Rectal smooth muscle tissue (tissue), 1 donor: ENCODE measurements around the gene SRP9.
"Not testable (repeated sequence)": the region's sequence is repeated elsewhere in the genome, so short reads cannot be mapped to it uniquely, and the experiment has no call there.

Source experiments
- H3K27ac ChIP-seq: one replicate; pipeline ENCODE4 v1.7.0; 2013; ENCODE audit warnings: low read depth, low read length, inconsistent platforms
- H3K27me3 ChIP-seq: one replicate; pipeline ENCODE4 v1.7.0; 2013; ENCODE audit warnings: low read length; ENCODE audit not compliant: control insufficient read depth, insufficient read depth
- H3K36me3 ChIP-seq: one replicate; pipeline ENCODE4 v1.7.0; 2013; ENCODE audit warnings: low read length; ENCODE audit not compliant: control insufficient read depth, insufficient read depth
- H3K4me1 ChIP-seq: one replicate; pipeline ENCODE4 v1.7.0; 2013; ENCODE audit warnings: low read length; ENCODE audit not compliant: control insufficient read depth, insufficient read depth
- H3K4me3 ChIP-seq: one replicate; pipeline ENCODE4 v1.7.0; 2013; ENCODE audit warnings: low read length
- H3K9ac ChIP-seq: one replicate; pipeline ENCODE4 v1.7.0; 2013; ENCODE audit warnings: low read length

SRP9 gene

DNA sequence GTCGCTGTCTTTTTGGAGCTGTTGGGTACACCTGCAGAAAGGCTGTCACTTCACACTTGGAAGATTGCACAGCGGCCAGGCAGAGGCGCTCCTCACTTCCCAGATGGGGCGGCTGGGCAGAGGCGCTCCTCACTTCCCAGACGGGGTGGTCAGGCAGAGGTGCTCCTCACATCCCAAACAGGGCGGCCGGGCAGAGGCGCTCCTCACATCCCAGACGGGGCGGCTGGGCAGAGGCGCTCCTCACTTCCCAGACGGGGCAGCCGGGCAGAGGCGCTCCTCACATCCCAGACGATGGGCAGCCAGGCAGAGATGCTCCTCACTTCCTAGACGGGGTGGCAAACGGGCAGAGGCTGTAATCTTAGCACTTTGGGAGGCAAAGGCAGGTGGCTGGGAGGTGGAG is 18.5 kb downstream of the SRP9 start:
- H3K27me3 ChIP-seq, H3K4me1 ChIP-seq, H3K4me3 ChIP-seq, H3K36me3 ChIP-seq, H3K9ac ChIP-seq, H3K27ac ChIP-seq: not testable (repeated sequence)

DNA sequence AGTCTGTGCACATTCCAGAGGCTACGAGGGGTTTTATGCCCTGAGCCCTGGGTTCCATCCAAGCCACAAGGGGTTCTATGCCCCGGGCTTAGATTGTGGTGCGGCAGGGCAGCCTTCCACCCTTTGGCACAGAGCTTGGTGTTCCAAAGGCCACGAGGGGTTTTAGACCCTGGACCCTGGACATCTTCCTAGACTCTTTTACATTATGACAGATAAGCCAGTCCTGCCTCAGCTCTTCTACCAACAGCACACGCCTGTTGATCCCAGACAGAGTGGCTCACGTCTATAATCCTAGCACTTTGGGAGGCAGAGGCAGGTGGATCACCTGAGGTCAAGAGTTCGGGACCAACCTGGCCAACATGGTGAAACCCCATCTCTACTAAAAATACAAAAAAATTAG is 23.5 kb downstream of the SRP9 start:
- not testable (repeated sequence) for H3K4me3 ChIP-seq, H3K27ac ChIP-seq, H3K4me1 ChIP-seq, H3K9ac ChIP-seq, H3K36me3 ChIP-seq, H3K27me3 ChIP-seq

DNA sequence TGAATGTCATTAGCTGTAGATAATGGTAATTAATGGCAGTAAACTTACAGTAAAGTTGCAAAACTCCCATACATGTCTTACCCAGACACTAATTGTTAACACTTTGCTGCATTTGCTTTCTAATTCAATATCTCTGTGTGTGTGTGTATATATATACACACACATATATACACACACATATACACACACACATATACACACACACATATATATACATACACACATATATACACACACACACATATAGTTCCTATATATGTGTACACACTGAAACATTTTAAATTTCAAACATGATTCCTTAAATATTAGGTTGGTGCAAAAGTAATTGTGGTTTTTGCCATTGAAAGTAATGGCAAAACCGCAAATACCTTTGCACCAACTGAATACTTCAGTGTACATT is 28.6 kb downstream of the SRP9 start:
- H3K9ac ChIP-seq: no peak overlapping the region
- H3K27ac ChIP-seq: no peak overlapping the region
- H3K4me3 ChIP-seq: no peak overlapping the region
- H3K27me3 ChIP-seq: no peaks in the 10 kb centered on the region
- no peaks in the 10 kb centered on the region for H3K36me3 ChIP-seq
- H3K4me1 ChIP-seq: peaks cover under 1% of the 10 kb centered on the region

DNA sequence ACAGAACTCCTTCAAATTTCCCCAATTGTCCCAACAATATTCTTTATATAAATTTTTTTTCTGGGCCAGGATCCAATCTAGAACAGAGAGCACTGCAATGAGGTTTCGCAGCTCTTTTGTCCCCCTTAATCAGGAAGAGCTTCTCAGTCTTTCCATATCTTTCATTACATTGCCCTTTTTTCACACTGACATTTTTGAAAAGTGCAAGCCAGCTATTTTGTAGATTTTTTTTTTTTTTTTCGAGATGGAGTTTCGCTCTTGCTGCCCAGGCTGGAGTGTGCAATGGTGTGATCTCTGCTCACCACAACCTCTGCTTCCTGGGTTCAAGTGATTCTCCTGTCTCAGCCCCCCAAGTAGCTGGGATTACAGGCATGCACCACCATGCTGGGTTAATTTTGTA is 29.1 kb downstream of the SRP9 start:
- not testable (repeated sequence) for H3K4me1 ChIP-seq, H3K4me3 ChIP-seq, H3K9ac ChIP-seq, H3K36me3 ChIP-seq, H3K27ac ChIP-seq, H3K27me3 ChIP-seq

DNA sequence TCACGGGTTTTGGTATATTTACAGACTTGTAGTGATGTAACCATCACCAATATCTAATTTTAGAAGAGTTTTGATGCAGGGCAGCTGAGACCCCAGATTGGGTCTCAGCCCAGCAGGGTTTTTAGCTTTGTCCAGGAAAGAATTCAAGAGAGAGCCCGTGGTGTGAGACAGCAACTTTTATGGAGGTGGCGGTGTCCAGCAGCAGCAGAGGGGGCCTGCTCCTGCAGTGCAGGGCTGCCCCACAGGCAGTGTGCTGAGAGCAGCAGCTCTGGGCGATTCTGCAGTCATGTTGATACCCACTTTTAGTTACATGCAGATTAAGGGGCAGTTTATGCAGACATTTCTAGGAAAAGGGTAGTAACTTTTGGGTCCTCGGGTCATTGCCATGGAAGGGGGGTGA is 30.5 kb downstream of the SRP9 start:
- H3K4me1 ChIP-seq: peaks cover 12% of the 10 kb centered on the region
- no peaks in the 10 kb centered on the region for H3K36me3 ChIP-seq
- H3K27me3 ChIP-seq: no peaks in the 10 kb centered on the region
- no peak overlapping the region for H3K27ac ChIP-seq
- no peak overlapping the region for H3K4me3 ChIP-seq
- no peak overlapping the region for H3K9ac ChIP-seq

DNA sequence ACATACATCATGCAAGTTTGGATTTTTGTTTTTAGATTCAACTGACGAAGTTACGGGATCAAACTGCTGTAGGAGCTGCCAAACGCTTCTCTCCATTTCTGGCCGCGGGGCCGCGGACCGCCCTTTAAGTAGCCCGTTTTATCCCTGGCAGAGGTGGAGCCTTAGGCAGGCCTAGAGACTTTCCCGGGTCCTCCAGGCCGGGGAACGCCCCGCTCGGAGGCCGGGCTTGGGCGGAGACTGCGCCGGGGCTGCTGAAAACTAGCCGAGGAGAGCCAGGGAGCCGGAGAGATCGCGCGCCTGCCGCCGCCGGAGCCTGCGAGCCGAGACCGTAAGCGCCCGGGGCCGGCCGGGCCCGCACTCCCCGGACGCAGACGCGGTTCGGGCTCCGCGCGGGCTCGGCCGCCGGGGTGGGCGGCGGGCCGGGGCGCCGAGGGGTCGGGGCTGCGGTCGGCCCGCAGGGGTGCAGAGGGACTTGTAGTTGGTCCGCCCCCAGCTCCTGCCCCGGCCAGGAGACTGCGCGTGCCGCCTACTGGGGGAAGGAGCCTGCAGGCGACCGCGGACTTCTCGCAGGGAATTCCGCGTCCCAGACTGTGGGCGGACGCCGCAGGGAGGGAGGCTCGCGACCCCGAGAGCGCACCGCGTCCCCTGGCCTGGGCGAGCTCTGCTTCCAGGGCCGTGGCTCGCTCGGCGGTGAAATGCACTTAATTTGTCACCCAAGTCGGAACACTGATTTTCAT is 32.4 kb downstream of the SRP9 start, which contains the start of gene EPHX1:
TSS of gene EPHX1 (plus strand) at position 283 of the 737 bp plus-strand sequence. CDS start 18,606 bp downstream, outside the sequence.
- H3K27ac ChIP-seq: peak within 1 kb of the TSS; percentile 69

DNA sequence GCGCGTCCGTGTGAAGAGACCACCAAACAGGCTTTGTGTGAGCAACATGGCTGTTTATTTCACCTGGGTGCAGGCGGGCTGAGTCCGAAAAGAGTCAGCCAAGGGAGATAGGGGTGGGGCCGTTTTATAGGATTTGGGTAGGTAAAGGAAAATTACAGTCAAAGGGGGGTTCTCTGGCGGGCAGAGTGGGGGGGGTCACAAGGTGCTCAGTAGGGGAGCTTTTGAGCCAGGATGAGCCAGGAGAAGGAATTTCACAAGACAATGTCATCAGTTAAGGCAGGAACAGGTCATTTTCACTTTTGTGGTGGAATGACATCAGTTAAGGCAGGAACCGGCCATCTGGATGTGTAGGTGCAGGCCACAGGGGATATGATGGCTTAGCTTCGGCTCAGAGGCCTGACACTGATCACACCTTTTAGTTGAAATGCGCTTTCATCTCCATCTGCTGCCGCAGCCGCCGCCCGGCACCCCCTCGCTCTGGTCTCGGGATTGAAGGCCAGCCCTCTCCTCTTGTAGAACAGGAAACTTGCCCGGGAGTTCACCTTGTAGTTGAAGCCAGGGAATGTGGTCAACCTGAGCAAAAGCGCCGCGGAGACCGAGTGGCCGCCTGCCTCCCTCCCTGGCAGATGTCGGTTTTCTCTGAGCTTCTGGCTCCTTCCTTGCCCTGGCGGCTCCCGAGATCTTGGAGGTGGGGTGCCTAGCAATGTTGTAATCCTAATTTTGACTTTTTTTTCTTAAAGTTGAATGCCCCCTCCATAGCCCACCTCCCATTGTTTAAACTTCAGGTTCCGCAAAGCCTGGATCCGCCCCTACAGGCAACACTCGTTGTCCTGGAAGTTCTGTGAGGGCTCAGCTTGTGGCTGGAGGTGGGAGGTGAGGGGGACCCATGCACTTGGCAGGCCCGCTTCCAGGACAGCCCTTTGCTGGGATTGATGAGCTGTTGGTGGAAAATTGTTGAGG is 33.2 kb downstream of the SRP9 start:
- Histone ChIP-seq H3K4me1 (peaks cover 30% of the 10 kb centered on the region), H3K4me3 (peak overlapping the region; percentile 68), H3K27ac (peak overlapping the region; percentile 69), H3K9ac (peak overlapping the region; percentile 25)
- not testable (repeated sequence) for H3K36me3 ChIP-seq, H3K27me3 ChIP-seq

More for the DNA sequence above, 32.4 kb downstream of the SRP9 start, which contains the start of gene EPHX1:
- H3K27me3 ChIP-seq: no peaks in the 10 kb centered on the region
- H3K36me3 ChIP-seq: no peaks in the 10 kb centered on the region
- peak within 1 kb of the TSS; percentile 25 for H3K9ac ChIP-seq
- peaks cover 26% of the 10 kb centered on the region for H3K4me1 ChIP-seq
- peak within 1 kb of the TSS; percentile 68 for H3K4me3 ChIP-seq

DNA sequence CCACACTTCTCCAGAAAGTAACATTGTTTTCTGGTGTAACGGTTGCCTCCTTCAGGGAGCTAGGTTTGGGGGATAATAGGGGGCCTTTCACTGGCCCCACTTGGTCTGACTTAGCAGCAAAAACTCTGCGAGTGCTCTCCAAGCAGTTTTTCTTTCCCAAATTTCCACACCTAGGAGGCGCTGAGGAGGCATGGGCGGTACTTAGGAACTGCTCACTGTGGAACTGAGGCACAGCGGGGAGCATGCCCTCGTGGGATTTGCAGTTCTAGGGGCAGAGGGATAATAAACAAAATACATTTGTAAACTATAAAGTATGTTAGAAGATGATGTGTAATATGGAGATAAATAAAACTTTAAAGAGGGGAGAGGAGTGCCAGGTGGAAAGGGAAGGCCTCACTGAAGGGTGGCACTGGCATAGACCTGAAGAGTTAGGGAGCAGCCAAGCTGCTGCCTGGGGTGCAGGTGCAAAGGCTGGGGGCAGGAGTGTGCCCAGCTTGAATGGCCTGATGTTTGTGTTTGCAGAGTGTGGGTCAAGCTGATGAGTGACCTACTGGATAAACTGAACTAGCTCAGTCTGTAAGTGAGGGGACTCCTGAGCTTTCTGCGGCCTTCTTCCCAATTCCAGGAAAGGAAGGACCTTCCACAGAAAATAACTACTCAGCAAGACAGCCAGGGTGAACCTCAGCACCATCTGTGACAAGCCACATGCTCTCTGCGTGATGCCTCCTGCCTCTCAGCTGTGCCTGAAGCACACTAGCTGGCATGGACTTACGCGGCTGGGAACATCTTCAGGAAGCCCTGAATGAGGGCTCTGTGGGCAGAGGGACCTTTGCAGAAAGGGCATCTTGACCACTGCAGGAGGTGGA is 34.2 kb downstream of the SRP9 start:
- peaks cover 36% of the 10 kb centered on the region for H3K4me1 ChIP-seq
- no peaks in the 10 kb centered on the region for H3K27me3 ChIP-seq
- peak overlapping the region; percentile 65 for H3K4me3 ChIP-seq
- no peaks in the 10 kb centered on the region for H3K36me3 ChIP-seq
- no peak overlapping the region for H3K9ac ChIP-seq
- H3K27ac ChIP-seq: no peak overlapping the region

DNA sequence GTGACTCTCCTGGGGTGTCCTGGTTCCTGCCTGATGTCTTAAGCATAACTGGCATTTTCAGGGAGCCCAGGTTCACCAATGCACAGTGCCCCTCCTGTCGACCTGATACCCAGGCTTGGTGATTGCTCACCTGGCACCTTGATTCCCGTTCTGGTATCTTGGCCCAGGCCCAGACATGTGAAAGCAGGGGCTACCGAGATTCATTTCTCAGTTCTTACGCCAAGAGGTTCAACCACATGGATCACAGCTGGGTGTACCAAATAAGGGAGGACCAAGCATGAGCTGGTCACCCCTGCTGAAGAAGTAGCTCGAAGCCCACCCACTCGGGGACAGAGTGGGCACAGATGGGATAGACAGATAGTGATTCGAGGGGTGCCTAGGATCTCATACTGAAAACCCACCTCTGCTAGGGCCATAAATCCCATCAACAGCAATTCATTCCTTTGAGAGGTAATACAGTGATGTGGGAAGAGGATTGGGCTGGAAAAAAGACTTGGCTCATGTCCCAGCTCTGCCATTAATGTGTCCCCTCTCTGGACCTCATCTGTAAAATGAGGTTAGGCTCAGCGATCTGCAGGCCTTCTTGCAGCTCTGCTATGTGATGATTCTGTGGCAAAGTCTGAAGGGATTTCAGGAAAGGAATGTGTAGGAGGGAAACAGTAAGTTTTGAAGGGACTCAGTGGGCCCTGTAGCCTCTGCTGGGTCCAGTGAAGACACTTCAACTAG is 35.0 kb downstream of the SRP9 start:
- no peaks in the 10 kb centered on the region for H3K36me3 ChIP-seq
- no peak overlapping the region for H3K9ac ChIP-seq
- peaks cover 44% of the 10 kb centered on the region for H3K4me1 ChIP-seq
- no peak overlapping the region for H3K4me3 ChIP-seq
- no peaks in the 10 kb centered on the region for H3K27me3 ChIP-seq
- H3K27ac ChIP-seq: peak overlapping the region; percentile 74

DNA sequence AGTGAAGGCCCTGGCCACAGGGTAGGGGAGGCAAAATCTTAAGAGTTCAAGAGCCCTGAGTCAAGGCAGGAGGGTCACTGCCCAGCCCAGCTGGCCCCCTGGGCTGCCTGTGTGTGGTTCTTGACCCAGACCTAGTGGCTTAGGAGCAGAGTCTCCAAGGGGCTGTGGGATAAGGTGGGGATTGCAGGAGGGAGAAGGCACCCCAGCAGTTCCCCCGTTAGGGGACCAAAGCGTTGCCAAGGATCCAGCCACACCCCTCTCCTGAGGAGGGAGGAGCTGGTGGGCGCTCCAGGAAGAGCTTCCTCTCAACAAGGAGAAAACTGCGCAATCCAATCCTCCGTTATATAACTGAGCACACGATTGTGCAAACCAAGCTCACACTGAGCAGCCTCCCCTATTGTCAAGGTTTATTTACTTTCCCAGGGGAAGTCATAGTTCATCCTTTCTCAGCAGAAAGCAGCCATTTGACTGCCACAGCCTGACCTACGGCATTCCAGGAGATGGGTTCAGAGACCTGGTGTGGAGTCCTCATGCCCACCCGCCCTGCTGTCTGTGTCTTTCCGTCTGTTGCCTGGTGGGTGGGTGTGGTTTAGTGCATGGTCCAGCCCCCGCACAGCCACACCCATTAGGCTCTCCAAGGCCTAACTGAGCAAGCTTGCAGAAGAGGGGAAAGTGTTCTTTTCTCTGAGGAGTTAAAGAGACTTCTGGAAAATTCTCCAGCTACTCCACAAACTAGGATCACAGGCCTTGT is 35.8 kb downstream of the SRP9 start:
- Histone ChIP-seq H3K27ac (peak overlapping the region; percentile 74), H3K4me1 (peaks cover 52% of the 10 kb centered on the region), H3K4me3 (peak overlapping the region; percentile 44), H3K36me3 (no peaks in the 10 kb centered on the region), H3K9ac (no peak overlapping the region), H3K27me3 (no peaks in the 10 kb centered on the region)

DNA sequence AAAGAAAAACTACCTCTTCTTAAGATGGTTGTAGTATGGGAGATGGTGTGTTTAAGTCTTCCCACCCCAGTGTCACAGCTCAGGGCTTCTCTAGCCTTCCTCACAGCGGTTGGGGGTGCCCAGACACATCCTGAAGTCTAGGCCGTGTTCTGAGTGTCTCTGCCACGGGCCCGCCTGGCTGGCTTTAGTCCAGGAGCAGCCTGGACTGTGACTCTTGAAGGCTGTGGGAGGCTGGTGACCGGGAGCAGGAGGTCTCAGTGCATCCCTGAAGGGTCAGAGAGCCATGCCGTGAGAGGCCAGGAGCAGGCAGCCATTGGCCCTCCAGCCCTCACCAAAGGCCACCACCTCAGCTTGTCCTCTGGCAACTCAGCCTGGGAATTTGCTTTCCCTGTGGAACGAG is 36.8 kb downstream of the SRP9 start:
- H3K9ac ChIP-seq: no peak overlapping the region
- H3K4me3 ChIP-seq: no peak overlapping the region
- H3K27ac ChIP-seq: peak overlapping the region; percentile 27
- peaks cover 54% of the 10 kb centered on the region for H3K4me1 ChIP-seq
- no peaks in the 10 kb centered on the region for H3K27me3 ChIP-seq
- H3K36me3 ChIP-seq: no peaks in the 10 kb centered on the region
